Loucy (cell line): ENCODE measurements around the gene STAT4.

Experiments used
- H2AFZ ChIP-seq: fragments of 200-600 bp; sonication (generic); 2 replicates; pipeline ENCODE4 v1.6.0; 2016; ENCODE audit warnings: antibody characterized with exemption, mild to moderate bottlenecking, low read length, moderate library complexity
- H3F3A ChIP-seq: fragments of 200-600 bp; 2 replicates; pipeline ENCODE4 v1.6.0; 2016; ENCODE audit warnings: antibody characterized with exemption, low read depth, mild to moderate bottlenecking
- H3K27me3 ChIP-seq: fragments of 200-600 bp; sonication (generic); 2 replicates; pipeline ENCODE4 v1.6.1; 2014; ENCODE audit warnings: low read length, mild to moderate bottlenecking; ENCODE audit not compliant: insufficient read depth, poor library complexity, severe bottlenecking
- H3K36me3 ChIP-seq: fragments of 200-600 bp; sonication (generic); 2 replicates; pipeline ENCODE4 v1.6.1; 2016; ENCODE audit warnings: low read length; ENCODE audit not compliant: insufficient read depth
- H3K4me1 ChIP-seq: fragments of 200-600 bp; sonication (generic); 2 replicates; pipeline ENCODE4 v1.5.1; 2014; ENCODE audit warnings: low read length, mild to moderate bottlenecking; ENCODE audit not compliant: insufficient read depth, poor library complexity, severe bottlenecking
- H3K4me2 ChIP-seq: fragments of 200-600 bp; sonication (generic); 2 replicates; pipeline ENCODE4 v1.6.0; 2014; ENCODE audit warnings: antibody characterized with exemption, low read length, low read depth, mild to moderate bottlenecking; ENCODE audit not compliant: poor library complexity, severe bottlenecking
- H3K4me3 ChIP-seq: fragments of 200-600 bp; sonication (generic); 2 replicates; pipeline ENCODE4 v1.5.1; 2014; ENCODE audit warnings: low read length, mild to moderate bottlenecking, mixed read lengths; ENCODE audit not compliant: poor library complexity, severe bottlenecking
- H3K79me2 ChIP-seq: fragments of 200-600 bp; sonication (generic); 2 replicates; pipeline ENCODE4 v1.6.1; 2014; ENCODE audit warnings: low read length; ENCODE audit not compliant: insufficient read depth
- H3K9ac ChIP-seq: fragments of 200-600 bp; sonication (generic); 2 replicates; pipeline ENCODE4 v1.6.0; 2014; ENCODE audit warnings: mild to moderate bottlenecking, low read depth, low read length, moderate library complexity; ENCODE audit not compliant: poor library complexity, severe bottlenecking
- H3K9me2 ChIP-seq: fragments of 200-600 bp; sonication (generic); replicated peaks from 2 replicates; pipeline ENCODE4 v1.6.1; 2016; ENCODE audit warnings: low read depth, low read length, mixed read lengths
- H3K9me3 ChIP-seq: fragments of 200-600 bp; sonication (generic); 2 replicates; pipeline ENCODE4 v1.6.1; 2014; ENCODE audit warnings: mild to moderate bottlenecking, antibody characterized with exemption, low read length, low read depth; ENCODE audit not compliant: insufficient read depth
- H4K20me1 ChIP-seq: fragments of 200-600 bp; sonication (generic); 2 replicates; pipeline ENCODE4 v1.6.0; 2014; ENCODE audit warnings: antibody characterized with exemption, low read length, mild to moderate bottlenecking; ENCODE audit not compliant: insufficient read depth, poor library complexity, severe bottlenecking
- CTCF ChIP-seq: fragments of 200-600 bp; sonication (generic); conservative IDR thresholded peaks from 2 replicates; pipeline ENCODE4 v1.5.1; 2014; ENCODE audit warnings: mild to moderate bottlenecking, antibody characterized with exemption, low read length
- EZH2phosphoT487 ChIP-seq: fragments of 200-600 bp; IDR thresholded peaks from 2 replicates; pipeline ENCODE4 v1.6.1; 2018; ENCODE audit warnings: antibody characterized with exemption, mild to moderate bottlenecking, moderate library complexity, borderline replicate concordance

STAT4 gene

GRCh38 chr2:191112448-191112901 lies 38.3 kb downstream of the STAT4 start:
- Histone ChIP-seq H3K4me1 (peaks cover 33% of the 10 kb centered on the region), H2AFZ (no peak overlapping the region), H3K27me3 (no peaks in the 10 kb centered on the region), H3K9me2 (no peaks in the 10 kb centered on the region), H3K9ac (no peak overlapping the region), H3K4me2 (no peak overlapping the region), H3K9me3 (no peaks in the 10 kb centered on the region), H3F3A (no peaks in the 10 kb centered on the region), H4K20me1 (no peaks in the 10 kb centered on the region), H3K79me2 (no peaks in the 10 kb centered on the region), H3K4me3 (no peak overlapping the region), H3K36me3 (no peaks in the 10 kb centered on the region)
- no peak for TF ChIP-seq CTCF
- TF ChIP-seq EZH2phosphoT487 = no peak

- H3F3A ChIP-seq = no peaks in the 10 kb centered on the region
- peaks cover 20% of the 10 kb centered on the region for H3K4me1 ChIP-seq
- H2AFZ ChIP-seq = no peak overlapping the region
- H3K9me2 ChIP-seq = no peaks in the 10 kb centered on the region
- no peaks in the 10 kb centered on the region for H4K20me1 ChIP-seq
- no peaks in the 10 kb centered on the region for H3K79me2 ChIP-seq
- H3K9me3 ChIP-seq = no peaks in the 10 kb centered on the region
- H3K36me3 ChIP-seq = no peaks in the 10 kb centered on the region
- H3K27me3 ChIP-seq = no peaks in the 10 kb centered on the region
- TF ChIP-seq EZH2phosphoT487 = no peak
- no peak for TF ChIP-seq CTCF
- no peak overlapping the region for H3K9ac ChIP-seq
- H3K4me3 ChIP-seq = no peak overlapping the region
- no peak overlapping the region for H3K4me2 ChIP-seq
These were observed 40.9 kb downstream of the STAT4 start for GRCh38 chr2:191109888-191110287.

DNA sequence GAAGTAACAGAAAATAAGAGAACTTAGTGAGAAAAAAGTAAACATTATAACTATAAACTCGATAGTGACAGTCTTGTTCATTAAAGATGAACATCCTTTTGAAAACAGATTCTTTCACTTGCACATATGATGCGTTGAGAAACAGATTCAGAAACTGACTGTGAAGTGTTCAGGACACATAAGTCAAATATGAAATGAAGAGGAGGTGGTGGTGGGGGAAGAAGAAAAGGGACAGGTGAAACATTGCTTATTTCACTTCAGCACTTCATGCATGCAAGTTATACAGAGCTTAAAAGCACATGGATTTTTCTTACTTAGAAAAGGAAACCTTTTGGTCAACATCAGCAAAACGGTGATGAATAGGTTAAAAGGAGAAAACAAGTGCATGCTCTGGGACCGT lies 42.5 kb downstream of the STAT4 start:
- Histone ChIP-seq H2AFZ (no peak overlapping the region), H3K9ac (no peak overlapping the region), H4K20me1 (no peaks in the 10 kb centered on the region), H3K9me2 (no peaks in the 10 kb centered on the region), H3K9me3 (no peaks in the 10 kb centered on the region), H3K79me2 (no peaks in the 10 kb centered on the region), H3F3A (no peaks in the 10 kb centered on the region), H3K4me2 (no peak overlapping the region), H3K36me3 (no peaks in the 10 kb centered on the region), H3K27me3 (no peaks in the 10 kb centered on the region), H3K4me3 (no peak overlapping the region), H3K4me1 (peaks cover 10% of the 10 kb centered on the region)
- TF ChIP-seq CTCF = no peak
- TF ChIP-seq EZH2phosphoT487 = no peak
